ENCODE data around the gene JARID2.
A peak's percentile ranks its signal among the peaks of the same experiment; 100 is the strongest.

Gene JARID2

DNA sequence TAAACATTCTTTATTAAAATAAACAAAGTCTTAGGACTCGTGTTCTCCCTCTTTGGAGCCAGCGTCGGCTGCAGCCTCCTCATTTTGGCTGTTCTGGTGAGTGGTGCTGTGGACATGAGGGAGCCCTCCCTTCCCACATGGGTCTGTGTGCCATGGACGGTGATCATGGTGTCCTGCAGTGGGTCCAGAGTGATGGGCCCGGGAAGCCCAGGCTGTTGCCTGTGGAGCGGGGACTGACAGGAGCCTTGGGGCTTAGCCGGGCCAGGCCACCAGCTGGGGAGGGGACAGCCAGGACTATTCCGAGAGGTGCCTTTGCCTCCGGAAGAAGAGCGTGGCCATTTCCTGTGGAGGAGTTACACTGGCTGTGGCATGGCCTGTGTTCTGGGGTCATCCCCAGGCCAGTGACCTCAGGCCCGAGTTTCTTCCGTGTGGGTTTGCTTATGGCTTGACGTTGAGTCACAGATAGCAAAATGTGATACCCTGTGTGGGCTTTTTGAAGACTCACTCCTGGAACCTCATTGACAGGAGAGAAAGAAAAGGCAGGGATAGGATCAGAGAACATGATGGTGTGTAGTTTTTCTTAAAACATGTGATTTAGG lies 263.6 kb downstream of the JARID2 start:
- DNase-seq (ENCODE audit: low read depth) = peak; percentile 48

DNA sequence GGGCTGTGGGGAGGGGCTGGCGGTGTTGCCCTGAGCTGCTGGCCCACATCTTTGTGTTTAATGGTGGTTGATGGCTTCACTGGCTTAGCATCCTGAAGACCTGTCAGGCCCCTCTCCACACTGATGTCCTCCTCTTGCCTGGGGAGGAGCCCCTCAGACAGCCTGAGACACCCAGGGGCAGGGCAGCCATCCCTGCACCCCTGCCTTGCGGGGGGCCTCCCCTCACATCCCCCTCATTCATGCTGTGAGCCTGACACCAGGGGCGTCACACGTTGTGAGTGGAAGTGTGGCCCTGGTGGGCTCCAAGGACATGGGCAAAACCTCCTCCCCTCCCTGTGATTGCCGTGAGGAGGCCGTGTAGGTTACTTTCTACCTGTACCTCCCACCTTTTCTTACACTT lies 264.3 kb downstream of the JARID2 start:
- DNase-seq (ENCODE audit: low read depth) = no peak

DNA sequence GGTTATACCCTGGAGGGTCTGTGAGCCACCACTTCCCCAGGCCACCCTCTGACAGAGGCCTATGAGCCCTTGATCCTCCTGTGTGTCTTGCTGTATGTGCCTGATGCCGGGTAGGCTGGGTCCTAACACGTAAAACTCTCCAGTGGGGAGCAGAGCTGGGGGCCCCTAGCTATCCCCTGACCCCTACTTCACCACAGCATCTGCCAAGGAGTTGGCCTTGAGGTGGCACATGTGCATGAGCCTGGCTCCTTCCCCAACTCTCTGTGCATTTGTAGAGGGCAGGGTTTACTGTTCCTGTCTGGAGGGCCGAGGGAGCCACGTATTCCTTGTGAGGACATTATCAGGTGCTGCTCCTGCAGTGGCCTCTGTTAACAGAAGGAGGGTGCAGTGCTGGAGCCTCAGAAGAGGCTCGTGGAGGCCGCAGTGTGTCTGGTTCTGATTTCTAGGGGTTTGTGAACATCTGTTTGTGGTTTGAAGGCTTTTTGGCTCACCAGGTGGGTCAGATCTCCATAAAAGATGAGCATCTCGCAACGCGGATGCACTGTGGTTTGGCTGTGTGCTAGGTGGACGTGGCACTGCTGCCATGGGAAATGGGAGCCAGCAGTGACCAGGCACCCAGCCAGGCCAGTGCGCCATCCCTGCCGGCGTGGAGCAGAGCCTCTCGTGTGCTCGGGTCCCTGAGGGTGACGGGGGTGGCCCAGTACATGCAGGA lies 264.8 kb downstream of the JARID2 start:
- DNase-seq (ENCODE audit: low read depth) = no peak

DNA sequence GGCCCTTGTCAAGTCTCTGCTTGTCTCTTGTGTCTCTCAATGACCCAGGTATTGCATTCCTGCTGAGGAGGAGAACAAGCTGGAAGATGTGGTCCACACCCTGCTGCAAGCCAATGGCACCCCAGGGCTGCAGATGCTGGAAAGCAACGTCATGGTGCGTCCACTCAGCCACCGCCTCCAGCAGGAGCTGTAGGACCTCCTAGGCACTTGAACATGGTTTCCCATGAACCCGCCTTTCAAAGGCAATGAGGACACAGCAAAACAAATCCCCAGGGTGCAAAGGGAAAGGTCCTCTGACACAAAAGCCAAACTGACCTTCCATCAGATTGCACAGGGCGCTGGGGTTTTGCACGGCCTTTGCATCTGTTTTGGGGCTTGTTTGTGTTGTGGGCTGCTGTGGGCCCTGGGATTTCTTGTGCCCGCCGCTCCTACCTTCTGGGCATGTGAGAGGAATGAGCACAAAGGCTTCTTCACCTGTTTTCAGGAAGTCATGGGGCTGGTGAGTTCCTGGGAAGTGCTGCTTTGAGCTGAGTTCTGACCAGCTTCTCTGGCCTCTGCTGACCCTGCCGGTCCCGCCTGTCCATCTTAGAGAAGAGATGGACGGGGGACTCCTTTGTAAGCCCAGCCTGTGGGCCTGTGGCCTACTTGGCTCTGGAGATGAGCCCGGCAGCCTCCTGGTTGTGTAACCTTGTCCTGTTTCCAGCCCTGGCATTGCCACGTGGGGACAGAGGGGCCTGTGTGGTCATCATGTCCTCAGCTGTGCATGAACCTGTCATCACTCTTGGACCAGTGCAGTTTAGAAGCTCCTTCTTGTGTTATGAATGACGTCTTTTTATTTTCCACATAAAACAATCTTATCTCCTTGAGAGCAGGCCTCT lies 265.6 kb downstream of the JARID2 start:
- DNase-seq (ENCODE audit: low read depth) = no peak

DNA sequence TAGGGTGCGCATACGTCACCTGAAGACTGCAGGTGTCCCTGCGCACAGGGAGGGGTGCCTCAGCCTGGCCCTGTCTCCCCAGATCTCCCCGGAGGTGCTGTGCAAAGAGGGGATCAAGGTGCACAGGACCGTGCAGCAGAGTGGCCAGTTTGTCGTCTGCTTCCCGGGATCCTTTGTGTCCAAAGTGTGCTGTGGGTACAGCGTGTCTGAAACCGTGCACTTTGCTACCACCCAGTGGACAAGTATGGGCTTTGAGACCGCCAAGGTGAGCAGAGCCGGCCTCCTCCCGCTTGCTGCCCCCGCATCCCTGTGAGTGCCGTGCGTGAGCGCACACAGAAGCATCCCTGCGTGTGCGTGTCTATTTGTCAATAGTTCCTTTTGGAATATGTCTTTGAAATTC lies 266.3 kb downstream of the JARID2 start:
- peak; percentile 21 for DNase-seq (ENCODE audit: low read depth)

DNA sequence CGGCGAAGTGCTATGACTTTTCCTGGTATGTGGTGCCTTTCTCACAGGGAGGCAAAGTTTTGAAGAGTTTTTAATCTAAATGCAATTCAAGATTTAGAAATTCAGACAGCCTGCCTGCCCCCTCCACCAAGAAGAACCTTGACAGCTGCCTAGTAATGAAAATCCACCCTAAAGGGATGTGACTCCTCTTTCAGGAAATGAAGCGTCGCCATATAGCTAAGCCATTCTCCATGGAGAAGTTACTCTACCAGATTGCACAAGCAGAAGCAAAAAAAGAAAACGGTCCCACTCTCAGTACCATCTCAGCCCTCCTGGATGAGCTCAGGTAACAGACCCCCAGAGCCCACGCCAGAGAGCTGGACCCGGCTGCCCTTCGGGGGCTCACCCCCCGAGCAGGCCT lies 266.9 kb downstream of the JARID2 start:
- DNase-seq (ENCODE audit: low read depth) = no peak

DNA sequence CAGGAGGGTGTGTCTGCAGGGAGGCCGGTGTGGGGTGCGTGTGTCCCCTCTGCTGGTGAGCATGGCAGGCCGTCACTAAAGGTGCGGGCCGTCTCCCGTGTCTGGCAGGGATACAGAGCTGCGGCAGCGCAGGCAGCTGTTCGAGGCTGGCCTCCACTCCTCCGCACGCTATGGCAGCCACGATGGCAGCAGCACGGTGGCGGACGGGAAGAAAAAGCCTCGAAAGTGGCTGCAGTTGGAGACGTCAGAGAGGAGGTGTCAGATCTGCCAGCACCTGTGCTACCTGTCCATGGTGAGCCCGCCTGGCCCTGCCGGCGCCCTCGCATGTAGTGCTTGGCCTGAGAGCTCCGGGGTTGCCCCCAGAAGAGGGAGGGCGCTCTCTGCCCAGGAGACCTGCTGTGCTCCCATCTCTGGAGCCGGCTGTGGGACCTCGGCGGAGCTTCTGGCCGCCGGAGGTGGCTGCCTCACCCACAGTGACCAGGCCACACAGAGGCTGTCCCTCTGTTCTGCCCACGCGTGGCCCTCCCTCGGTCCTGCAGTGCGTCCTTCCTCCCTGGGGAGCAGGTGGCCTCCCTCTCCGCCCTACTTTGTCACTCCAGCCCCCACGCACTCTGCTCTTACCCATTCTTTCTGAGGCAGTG lies 267.4 kb downstream of the JARID2 start:
- DNase-seq (ENCODE audit: low read depth) = no peak

DNA sequence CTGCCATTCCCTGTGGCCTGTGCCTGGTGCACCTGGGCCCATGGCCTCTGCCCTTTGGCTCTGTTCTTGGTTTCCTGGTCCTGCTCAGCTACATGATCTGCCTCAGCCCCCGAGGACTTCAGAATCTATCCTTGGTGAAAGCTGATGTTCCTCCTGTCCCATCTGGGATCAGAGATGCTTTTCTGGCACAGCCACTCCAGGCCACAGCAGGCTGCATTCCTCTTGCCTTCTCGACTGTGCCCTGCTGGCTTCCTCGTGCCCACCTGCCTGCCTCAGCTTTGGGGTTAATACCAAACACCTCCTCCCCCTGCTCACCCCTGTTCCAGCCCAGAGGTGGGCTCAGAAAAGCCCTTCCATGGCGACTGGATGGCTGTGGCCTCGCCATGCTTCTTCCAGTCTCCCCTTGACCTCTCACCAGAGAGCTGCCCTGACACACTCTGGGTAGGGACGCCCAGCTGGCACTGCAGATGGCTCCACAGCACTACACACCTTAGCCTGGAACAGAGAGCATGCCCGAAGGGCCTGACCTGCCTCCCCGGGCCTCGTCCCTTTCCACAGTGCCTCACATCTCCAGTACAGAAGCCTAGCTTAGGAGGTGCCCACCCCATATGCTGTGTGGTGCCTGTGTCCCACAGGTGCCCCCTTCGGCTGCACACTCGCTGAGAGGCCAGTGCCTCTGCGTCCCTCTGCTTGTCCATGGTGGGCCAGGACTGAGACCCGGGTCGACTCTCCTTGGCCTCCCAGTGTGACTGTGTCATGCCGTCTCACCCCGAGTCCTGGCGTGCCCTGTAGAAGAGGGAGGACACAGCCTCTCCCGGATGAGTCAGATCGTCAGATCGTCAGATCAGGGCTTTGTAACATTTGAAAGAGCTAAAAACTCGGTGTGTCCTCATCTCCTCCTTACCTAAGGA lies 268.2 kb downstream of the JARID2 start:
- no peak for DNase-seq (ENCODE audit: low read depth)

DNA sequence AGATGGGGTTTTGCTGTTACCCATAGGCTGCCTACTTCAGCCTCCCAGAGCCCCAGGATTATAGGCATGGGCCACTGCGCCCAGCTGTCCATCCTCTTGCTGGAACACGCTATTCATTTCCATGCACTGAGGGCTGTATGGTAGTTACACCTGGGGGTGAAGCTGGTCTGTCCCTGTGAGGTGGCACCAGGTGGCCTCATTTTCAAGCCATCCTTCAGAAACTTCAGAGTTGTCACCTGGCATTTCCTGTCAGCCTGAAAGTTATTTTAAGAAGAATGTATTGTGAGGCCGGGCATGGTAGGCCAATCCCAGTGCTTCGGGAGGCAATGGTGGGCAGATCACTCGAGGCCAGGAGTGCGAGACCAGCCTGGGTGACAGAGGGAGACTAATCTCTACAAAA lies 269.4 kb downstream of the JARID2 start:
- no peak for DNase-seq (ENCODE audit: low read depth)

DNA sequence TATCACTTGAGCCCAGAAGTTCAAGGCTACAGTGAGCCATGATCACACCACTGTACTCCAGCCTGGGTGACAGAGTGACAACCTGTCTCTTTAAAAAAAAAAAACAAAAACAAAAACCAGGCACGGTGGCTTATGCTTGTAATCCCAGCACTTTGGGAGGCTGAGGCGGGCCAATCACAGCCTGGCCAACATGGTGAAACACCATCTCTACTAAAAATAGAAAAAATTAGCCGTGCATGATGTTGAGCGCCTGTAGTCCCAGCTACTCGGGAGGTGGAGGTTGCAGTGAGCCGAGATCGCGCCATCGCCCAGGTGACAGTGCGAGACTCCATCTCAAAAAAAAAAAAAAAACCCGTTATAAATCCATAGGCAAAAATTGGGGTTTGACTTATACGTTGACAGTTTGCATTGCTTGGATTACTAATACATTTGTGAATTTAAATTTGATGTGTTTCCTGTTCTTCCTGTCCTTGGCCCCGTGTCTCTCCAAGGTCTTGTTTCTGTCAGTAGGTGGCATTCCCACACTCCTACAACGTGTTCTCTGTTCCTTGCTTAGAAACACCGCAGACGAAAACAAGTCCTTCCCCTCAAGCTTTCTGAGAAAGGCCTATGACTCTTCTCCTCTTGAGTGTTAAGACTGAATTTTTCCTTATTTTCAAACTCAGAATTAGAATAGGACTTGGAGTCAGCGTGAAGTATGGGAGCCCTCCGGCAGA lies 269.9 kb downstream of the JARID2 start:
- no peak for DNase-seq (ENCODE audit: low read depth)

DNA sequence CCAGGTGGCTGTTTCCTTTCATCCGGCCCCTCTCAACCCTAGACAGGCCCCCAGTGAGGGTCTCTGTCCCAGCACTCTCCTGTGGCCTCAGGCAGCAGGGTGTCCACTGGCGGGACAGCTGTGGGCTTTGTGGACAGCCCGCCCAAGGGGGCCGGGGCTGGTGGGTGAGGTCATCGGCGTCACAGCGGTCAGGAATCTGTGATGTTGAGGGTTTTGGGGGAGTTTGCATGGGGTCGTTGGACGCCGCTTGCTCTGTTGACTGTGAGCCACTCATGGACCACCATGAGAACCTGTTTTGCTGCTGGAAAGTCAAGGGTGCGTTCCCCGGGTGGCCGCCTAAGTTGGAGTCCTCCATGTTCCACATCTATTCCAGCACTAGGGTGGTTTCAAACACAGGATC lies 270.5 kb downstream of the JARID2 start:
- no peak for DNase-seq (ENCODE audit: low read depth)

DNA sequence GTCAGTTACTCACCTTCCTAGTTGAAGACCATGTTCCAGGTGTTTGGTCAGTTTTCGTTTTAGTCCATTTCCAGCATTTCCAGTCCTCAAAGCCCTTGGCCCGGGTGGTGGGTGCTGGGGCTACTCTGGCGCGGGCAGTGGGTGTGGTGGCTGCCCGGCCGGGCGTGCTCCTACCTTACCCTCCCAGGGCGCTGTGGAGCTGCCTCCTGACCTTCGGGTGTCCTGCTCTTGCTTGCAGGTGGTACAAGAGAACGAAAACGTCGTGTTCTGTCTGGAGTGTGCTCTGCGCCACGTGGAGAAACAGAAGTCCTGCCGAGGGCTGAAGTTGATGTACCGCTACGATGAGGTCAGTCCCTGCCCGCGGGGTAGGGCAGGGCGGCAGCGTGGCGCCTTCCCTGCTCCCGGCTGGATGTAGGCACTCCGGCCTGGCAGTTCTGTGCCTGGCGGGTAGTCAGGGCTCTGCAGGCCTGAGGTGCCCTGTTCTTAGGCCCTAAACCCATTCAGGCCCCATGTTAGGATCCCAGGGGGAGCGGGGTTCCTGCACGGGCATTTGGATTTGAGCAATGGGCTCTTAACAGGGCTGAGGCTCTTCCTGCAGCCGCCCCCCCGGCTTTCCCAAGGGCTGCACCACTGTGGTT lies 271.2 kb downstream of the JARID2 start:
- DNase-seq (ENCODE audit: low read depth) = no peak

DNA sequence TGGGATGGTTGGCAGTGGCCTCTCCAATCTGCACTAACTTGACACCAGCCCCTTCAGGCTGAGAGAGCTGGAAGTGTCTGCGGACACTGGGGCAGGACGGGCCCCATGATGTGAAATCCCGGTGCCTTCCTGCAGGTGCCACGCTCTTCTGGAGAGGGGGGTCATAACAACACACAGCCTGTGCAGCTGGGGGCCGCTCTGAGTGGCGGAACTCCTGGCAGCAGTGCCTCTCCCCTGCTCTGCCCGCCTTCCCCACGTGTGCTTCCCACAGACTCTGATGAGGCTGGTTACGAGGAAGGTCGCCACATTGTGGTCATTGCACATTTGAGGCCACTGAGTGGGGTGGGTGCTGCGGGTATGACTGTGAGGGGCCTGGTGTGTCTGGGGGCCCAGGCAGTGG lies 271.7 kb downstream of the JARID2 start:
- no peak for DNase-seq (ENCODE audit: low read depth)

DNA sequence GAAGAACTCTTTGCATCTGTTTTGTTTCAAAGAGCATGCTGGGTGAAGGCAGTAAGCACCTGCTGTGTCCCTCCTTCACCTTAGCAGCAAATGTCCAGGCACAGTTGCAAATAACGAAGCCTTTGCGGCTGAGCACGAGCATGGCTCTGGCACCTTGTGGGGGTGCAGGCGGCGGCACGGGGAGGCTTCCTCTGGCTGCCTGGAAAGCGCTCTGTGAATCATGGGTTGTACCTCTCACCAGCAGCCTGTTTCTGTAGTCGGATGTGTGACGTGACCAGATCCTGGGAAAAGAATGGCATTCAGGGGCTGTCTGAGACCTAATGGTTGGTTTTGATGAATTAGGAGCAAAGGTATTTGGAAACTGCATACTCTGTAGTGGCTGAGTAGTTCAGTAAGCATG lies 272.2 kb downstream of the JARID2 start:
- peak; percentile 21 for DNase-seq (ENCODE audit: low read depth)

DNA sequence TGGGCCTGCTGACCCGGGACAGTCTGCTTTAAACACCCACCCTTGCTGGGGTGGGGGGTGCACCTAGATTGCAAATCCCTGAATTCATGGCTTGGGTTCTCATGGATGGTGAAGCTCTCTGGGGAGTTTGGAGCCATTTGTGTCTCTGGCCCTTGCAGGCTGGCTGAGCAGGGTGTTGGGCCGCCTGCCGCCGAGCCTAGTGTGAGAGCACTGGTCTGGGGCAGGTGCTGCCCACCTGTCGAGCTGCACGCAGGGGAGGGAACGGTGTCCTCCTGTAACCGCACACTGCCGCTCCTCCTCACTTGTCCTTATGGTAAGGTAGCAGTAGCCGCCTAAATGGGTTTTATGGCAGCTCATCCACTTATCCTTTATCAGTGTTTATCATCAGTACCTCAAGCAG lies 273.0 kb downstream of the JARID2 start:
- no peak for DNase-seq (ENCODE audit: low read depth)

DNA sequence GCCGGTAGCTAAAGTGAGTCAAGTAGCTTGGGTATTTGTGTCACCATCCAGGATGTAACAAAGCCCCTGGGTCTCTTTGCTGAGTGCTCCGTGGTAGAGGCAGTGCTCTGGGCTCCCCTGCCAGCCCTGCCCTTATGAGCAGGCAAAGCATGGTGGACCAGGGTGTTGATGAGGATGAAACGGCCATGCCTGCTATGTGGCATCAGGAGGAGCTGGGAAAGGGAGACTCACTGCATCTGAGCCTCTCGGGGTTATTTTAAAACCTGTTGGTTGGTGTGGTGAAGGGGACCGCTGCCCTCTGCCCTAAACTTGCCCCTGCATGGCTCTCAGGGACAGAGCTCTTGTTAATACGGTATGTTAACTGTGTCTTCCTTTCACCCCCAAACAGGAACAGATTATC lies 273.8 kb downstream of the JARID2 start:
- no peak for DNase-seq (ENCODE audit: low read depth)

DNA sequence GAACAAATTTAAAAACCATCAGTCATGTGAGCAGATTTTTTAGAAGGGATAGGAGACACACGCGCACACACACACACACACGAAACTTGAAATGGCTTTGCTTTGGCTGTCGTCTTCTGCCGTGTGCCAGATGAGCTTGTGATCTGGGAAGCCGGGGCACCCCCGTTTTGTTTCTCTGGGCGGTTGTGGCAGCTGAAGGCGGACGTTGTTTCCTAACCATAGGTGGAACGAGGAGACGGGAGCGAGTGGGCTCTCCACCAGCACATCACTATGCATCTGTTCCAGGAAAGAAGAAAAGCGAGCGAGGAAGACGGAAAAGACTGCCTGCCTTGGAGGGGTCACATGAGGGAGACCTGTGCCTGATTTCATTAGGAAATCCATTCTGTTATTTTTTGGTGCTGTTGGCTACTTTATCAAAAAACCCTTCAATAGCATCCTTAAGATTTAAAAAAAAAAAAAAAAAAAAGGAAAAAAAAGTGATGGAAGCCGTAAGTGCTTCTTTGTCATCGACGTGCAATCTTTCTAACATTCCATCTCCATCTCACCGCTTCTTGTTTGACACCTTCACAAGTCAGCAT lies 274.8 kb downstream of the JARID2 start:
- no peak for DNase-seq (ENCODE audit: low read depth)

DNA sequence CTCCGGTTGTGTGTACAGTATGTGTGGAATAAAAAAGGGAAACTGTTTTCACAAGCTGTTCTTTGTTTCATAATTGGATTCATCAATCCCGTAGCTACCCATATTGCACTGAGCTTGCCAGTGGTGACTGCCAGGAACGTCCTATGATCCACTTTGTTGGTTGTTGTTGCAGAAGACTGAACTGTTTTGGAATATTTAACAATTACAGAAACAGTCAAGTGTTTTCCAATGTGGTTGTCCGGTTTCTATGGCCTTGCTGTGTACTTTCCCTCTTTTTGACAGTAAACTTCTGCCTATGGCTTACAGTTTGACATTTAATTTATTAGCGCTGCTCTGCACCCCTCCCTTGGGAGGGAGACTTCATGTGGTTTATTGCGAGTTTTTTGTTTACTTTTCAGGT lies 275.7 kb downstream of the JARID2 start:
- DNase-seq (ENCODE audit: low read depth) = no peak

DNA sequence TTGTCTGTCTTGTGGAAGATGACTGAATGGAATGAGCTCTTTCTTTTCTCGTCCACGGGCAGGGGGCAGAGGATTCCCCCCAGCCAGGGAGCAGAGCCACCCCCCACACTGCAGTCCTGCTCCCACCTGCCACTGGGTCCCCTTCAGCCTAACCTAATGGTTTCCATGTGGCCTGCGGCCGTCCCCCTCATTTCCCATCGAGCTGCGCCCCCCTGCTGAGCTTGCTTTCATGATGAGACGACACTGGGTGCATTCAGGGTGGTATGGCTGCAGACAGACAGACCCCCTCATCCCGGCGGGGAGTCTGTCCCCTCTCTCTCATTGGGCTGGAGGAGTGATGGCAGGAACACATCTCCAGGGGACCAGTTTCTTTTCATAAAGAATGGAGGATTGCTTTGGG lies 276.2 kb downstream of the JARID2 start:
- no peak for DNase-seq (ENCODE audit: low read depth)

DNA sequence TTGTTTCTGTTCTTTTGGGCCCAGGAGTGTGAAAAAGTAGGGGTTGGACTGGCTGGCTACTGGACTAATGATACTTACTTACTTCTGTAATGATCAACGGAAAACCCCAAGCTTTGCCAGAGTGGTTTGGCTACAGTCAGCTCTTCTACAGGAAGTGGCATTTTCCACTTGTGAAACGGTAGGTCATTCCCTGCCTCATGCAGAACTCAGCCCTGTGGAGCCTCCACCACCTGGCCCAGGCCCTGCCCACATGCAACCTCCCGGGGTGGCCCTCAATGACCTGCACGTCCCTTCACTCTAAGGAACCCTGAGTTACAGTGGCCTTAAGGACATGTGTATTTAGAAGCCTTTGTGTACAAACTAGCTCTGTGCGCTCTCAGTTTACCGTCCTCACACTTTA lies 276.6 kb downstream of the JARID2 start:
- DNase-seq (ENCODE audit: low read depth) = no peak
